Activated CD4-positive, CD25-positive, alpha-beta regulatory T cell (primary cell): ENCODE data around the gene FCRL5.
"Not testable (repeated sequence)": the region's sequence is repeated elsewhere in the genome, so short reads cannot be mapped to it uniquely, and the experiment has no call there.

Experiments
- DNase-seq, 4 experiments: peaks; one replicate each; lab custom pipeline; 2025; lab: John Stamatoyannopoulos, UW

FCRL5 gene

GRCh38 chr1:157487504-157487903, 64.8 kb downstream of the FCRL5 start:
- DNase-seq: no peak

GRCh38 chr1:157487096-157487495, 65.2 kb downstream of the FCRL5 start:
- DNase-seq: no peak

- not testable (repeated sequence) for DNase-seq
These were observed 65.9 kb downstream of the FCRL5 start for GRCh38 chr1:157486400-157486799.

- DNase-seq: no peak
These were observed 66.5 kb downstream of the FCRL5 start for GRCh38 chr1:157485793-157486192.

GRCh38 chr1:157484573-157484972, 67.7 kb downstream of the FCRL5 start:
- DNase-seq: no peak

- no peak for DNase-seq
These were observed 68.7 kb downstream of the FCRL5 start for GRCh38 chr1:157483635-157484034.

GRCh38 chr1:157482717-157483116, 69.6 kb downstream of the FCRL5 start:
- no peak for DNase-seq

- DNase-seq: no peak
These were observed 70.1 kb downstream of the FCRL5 start for GRCh38 chr1:157482174-157482573.

- DNase-seq: no peak
These were observed 74.3 kb downstream of the FCRL5 start for GRCh38 chr1:157478030-157478429.

GRCh38 chr1:157477419-157477818, 74.9 kb downstream of the FCRL5 start:
- no peak for DNase-seq

- no peak for DNase-seq
These were observed 79.4 kb downstream of the FCRL5 start for GRCh38 chr1:157472959-157473358.

- DNase-seq: no peak
These were observed 80.1 kb downstream of the FCRL5 start for GRCh38 chr1:157472056-157472701.

GRCh38 chr1:157471531-157471930, 80.8 kb downstream of the FCRL5 start:
- no peak for DNase-seq

- DNase-seq: no peak
These were observed 82.3 kb downstream of the FCRL5 start for GRCh38 chr1:157469752-157470675.

- no peak for DNase-seq
These were observed 83.0 kb downstream of the FCRL5 start for GRCh38 chr1:157469300-157469699.

- DNase-seq: no peak
These were observed 86.3 kb downstream of the FCRL5 start for GRCh38 chr1:157466011-157466410.
